Stomach (tissue), 4 donors: ENCODE results near the gene PAAF1.

ENCODE experiments used
- CTCF ChIP-seq, 7 experiments: fragments of 450-650 bp in 4 of 7; fragments of 200-600 bp in 3 of 7; sonication (generic) in 3 of 7; IDR thresholded peaks; one replicate each; pipeline ENCODE4 v1.5.1; 2016 to 2019; ENCODE audit warnings: antibody characterized with exemption in 7 of 7, control low read depth in 2 of 7, mild to moderate bottlenecking in 1 of 7
- EP300 ChIP-seq: sonication (generic); formaldehyde crosslinking; IDR thresholded peaks from one replicate; pipeline ENCODE4 v1.6.1; 2017; ENCODE audit warnings: antibody characterized with exemption

GRCh38 chr11:73965076-73965763 is 88.4 kb downstream of the PAAF1 start:
- TF ChIP-seq CTCF (IDR thresholded peaks at IDR 0.05) (no peak), EP300 (no peak)
